ENCODE results near the gene ALDH8A1. TPM values are rescaled to one million over a fixed set of nuclear protein-coding genes. Genes with fewer than 3 reads are reported as not detected.

The ALDH8A1 gene
- total and polyA plus RNA-seq, 2 experiments from 2014 or later = 8.0 to 9.9 TPM

DNA sequence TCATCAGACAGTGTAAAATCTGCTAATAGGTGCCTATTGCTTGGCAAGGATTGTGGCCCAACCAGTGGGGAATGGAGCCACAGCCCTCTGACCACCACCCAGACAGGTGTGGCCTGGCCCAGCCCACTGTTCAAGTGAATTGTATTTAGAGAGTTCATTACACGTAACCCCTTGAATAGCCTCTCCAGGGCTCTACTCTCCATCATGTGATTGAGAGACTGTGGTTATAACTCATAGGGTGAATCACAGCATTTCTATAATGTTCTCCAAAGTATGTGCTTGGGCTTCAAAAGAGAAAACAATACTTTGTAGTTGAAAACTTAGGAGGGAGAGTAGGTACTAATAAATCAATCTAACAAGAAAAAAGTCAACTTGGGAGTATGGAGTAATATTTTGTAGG lies 38.4 kb downstream of the ALDH8A1 start:
- H3K27me3 ChIP-seq = no peaks in the 10 kb centered on the region
- H3K4me2 ChIP-seq = no peak overlapping the region
- 87% methylated on average over 1 of the region's 1 CpG for WGBS (ENCODE audit: low lambda C conversion rate, missing lambda C conversion rate)
- H3K79me2 ChIP-seq = no peaks in the 10 kb centered on the region
- H3K4me1 ChIP-seq (ENCODE audit: insufficient read depth) = no peaks in the 10 kb centered on the region
- no peak overlapping the region for H3K4me3 ChIP-seq
- H3K36me3 ChIP-seq (replicated peaks; ENCODE audit: insufficient read depth, low read depth) = no peaks in the 10 kb centered on the region
- no peaks in the 10 kb centered on the region for H3K9me3 ChIP-seq (ENCODE audit: low read depth)
- H3K9me2 ChIP-seq (replicated peaks; ENCODE audit: insufficient read depth) = no peaks in the 10 kb centered on the region
- no peaks in the 10 kb centered on the region for H4K20me1 ChIP-seq (ENCODE audit: insufficient read depth, poor library complexity, severe bottlenecking)
- TF ChIP-seq EZH2phosphoT487 (IDR thresholded peaks at IDR 0.05; ENCODE audit: low read depth, severe bottlenecking, unreplicated experiment) (no peak), EZH2 (IDR thresholded peaks at IDR 0.05; ENCODE audit: borderline replicate concordance) (no peak), CTCF (IDR thresholded peaks at IDR 0.05; ENCODE audit: poor library complexity) (no peak)
- no peak for DNase-seq (ENCODE audit: low spot score)
- H3K27ac ChIP-seq = no peak overlapping the region
- no peak overlapping the region for H2AFZ ChIP-seq

DNA sequence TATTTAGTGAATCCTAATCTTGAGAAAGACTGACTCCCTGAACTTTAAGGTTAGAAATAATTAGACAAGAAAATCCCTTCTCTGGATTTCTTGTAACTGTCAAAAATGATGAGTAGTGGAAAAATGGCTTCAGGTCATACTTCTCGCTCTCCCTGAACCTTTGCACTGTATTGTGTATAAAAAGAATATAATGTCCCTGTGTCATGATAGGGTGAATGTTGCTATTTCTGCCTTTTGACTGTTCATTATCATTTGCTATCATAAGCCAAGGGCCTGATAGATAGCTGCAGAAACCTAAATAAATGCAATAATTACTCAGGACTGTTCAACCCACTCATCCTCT lies 39.3 kb downstream of the ALDH8A1 start:
- no peaks in the 10 kb centered on the region for H3K9me3 ChIP-seq (ENCODE audit: low read depth)
- no peak for DNase-seq (ENCODE audit: low spot score)
- H3K4me1 ChIP-seq (ENCODE audit: insufficient read depth) = no peaks in the 10 kb centered on the region
- H4K20me1 ChIP-seq (ENCODE audit: insufficient read depth, poor library complexity, severe bottlenecking) = no peaks in the 10 kb centered on the region
- no peaks in the 10 kb centered on the region for H3K9me2 ChIP-seq (replicated peaks; ENCODE audit: insufficient read depth)
- TF ChIP-seq EZH2 (IDR thresholded peaks at IDR 0.05; ENCODE audit: borderline replicate concordance) (no peak), CTCF (IDR thresholded peaks at IDR 0.05; ENCODE audit: poor library complexity) (no peak), EZH2phosphoT487 (IDR thresholded peaks at IDR 0.05; ENCODE audit: low read depth, severe bottlenecking, unreplicated experiment) (no peak)
- no peaks in the 10 kb centered on the region for H3K36me3 ChIP-seq (replicated peaks; ENCODE audit: insufficient read depth, low read depth)
- no peak overlapping the region for H3K4me3 ChIP-seq
- 79% methylated on average over 1 of the region's 1 CpG for WGBS (ENCODE audit: low lambda C conversion rate, missing lambda C conversion rate)
- no peak overlapping the region for H3K4me2 ChIP-seq
- H2AFZ ChIP-seq = no peak overlapping the region
- H3K27me3 ChIP-seq = no peaks in the 10 kb centered on the region
- H3K27ac ChIP-seq = no peak overlapping the region
- H3K79me2 ChIP-seq = no peaks in the 10 kb centered on the region

GRCh38 chr6:134909701-134910592 lies 40.0 kb downstream of the ALDH8A1 start:
- no peaks in the 10 kb centered on the region for H3K9me2 ChIP-seq (replicated peaks; ENCODE audit: insufficient read depth)
- H2AFZ ChIP-seq = no peak overlapping the region
- H3K79me2 ChIP-seq = no peaks in the 10 kb centered on the region
- H3K9me3 ChIP-seq (ENCODE audit: low read depth) = no peaks in the 10 kb centered on the region
- no peak overlapping the region for H3K4me3 ChIP-seq
- no peaks in the 10 kb centered on the region for H3K27me3 ChIP-seq
- H3K36me3 ChIP-seq (replicated peaks; ENCODE audit: insufficient read depth, low read depth) = no peaks in the 10 kb centered on the region
- H3K4me2 ChIP-seq = no peak overlapping the region
- no peaks in the 10 kb centered on the region for H3K4me1 ChIP-seq (ENCODE audit: insufficient read depth)
- no peak for TF ChIP-seq EZH2phosphoT487 (IDR thresholded peaks at IDR 0.05; ENCODE audit: low read depth, severe bottlenecking, unreplicated experiment)
- no peak for TF ChIP-seq EZH2 (IDR thresholded peaks at IDR 0.05; ENCODE audit: borderline replicate concordance)
- no peak for TF ChIP-seq CTCF (IDR thresholded peaks at IDR 0.05; ENCODE audit: poor library complexity)
- DNase-seq (ENCODE audit: low spot score) = no peak
- WGBS (ENCODE audit: low lambda C conversion rate, missing lambda C conversion rate) = 72% methylated on average over 11 of the region's 11 CpGs
- H3K27ac ChIP-seq = peak overlapping the region; percentile 70
- H4K20me1 ChIP-seq (ENCODE audit: insufficient read depth, poor library complexity, severe bottlenecking) = no peaks in the 10 kb centered on the region

Measured in hepatocyte (in vitro differentiated cells).